K562 (cell line): ENCODE data around the gene NSUN3. TPM values are rescaled to one million over a fixed set of nuclear protein-coding genes. Genes with fewer than 3 reads are reported as not detected.

Experiments used
- ATAC-seq: fragments of 200-7000 bp; cut with Tn5 transposase; 3 replicates; pipeline ENCODE4 v1.9.1; 2020; ENCODE audit warnings: moderate library complexity
- BruUV-seq: library from RNA; stranded (reverse); fragments of 400-500 nt; replicated peaks from 2 replicates; lab custom pipeline; 2021; lab: Mats Ljungman, UMichigan
- CTCF ChIA-PET: fragments of 300-600 bp; formaldehyde crosslinking; extraction: SDS; loops from one replicate; lab custom pipeline; 2021; ENCODE audit warnings: low intra/inter-chr PET ratio; lab: Yijun Ruan, JAX
- POLR2A ChIA-PET: fragments of 300-600, 350-650 bp; sonication (Branson Sonifier 250); formaldehyde crosslinking; extraction: SDS; loops from one replicate; lab custom pipeline; 2021; ENCODE audit warnings: antibody characterized with exemption, inconsistent platforms; lab: Yijun Ruan, JAX
- DNase-seq, 4 experiments: peaks; one replicate each; pipeline versions ENCODE4 v3.0.0 to v3.0.0-alpha.2; 2011 to 2018; ENCODE audit warnings: low spot score in 3 of 4, mixed read lengths in 3 of 4; ENCODE audit errors: extremely low read depth in 1 of 4
- FAIRE-seq: peaks from 2 replicates; lab custom pipeline; 2011; peaks lifted over from hg19 to GRCh38; lab: Jason Lieb, UNC
- H2AFZ ChIP-seq: 2 replicates; pipeline ENCODE4 v1.6.0; 2011; ENCODE audit warnings: low read depth, low read length, control low read depth, inconsistent platforms
- H3K27ac ChIP-seq: fragments of 200-600 bp; 3 replicates; pipeline ENCODE4 v1.8.0; 2011; ENCODE audit warnings: low read depth, mild to moderate bottlenecking, control low read depth, inconsistent platforms, low read length, moderate library complexity, mixed read lengths; ENCODE audit errors: extremely low read depth
- H3K27me3 ChIP-seq, 2 experiments: fragments of 300-600 bp in 1 of 2; 2 replicates in 1 of 2; 3 replicates in 1 of 2; pipeline versions ENCODE4 v1.6.0 to v1.8.0; 2011; ENCODE audit warnings: inconsistent platforms in 2 of 2, low read length in 2 of 2, mild to moderate bottlenecking in 1 of 2, mixed read lengths in 1 of 2, moderate library complexity in 1 of 2; ENCODE audit not compliant: control insufficient read depth in 2 of 2, insufficient read depth in 2 of 2
- H3K36me3 ChIP-seq: fragments of 300-600 bp; 3 replicates; pipeline ENCODE4 v1.8.0; 2011; ENCODE audit warnings: mild to moderate bottlenecking, low read length, inconsistent platforms; ENCODE audit not compliant: control insufficient read depth, insufficient read depth
- H3K4me1 ChIP-seq, 2 experiments: fragments of 200-600 bp in 1 of 2; replicated peaks in 1 of 2; 2 replicates in 1 of 2; 3 replicates in 1 of 2; pipeline versions ENCODE4 v1.5.1 to v1.8.0; 2011; ENCODE audit warnings: inconsistent platforms in 2 of 2, low read length in 2 of 2, mild to moderate bottlenecking in 1 of 2, mixed read lengths in 1 of 2, moderate library complexity in 1 of 2; ENCODE audit not compliant: control insufficient read depth in 2 of 2, insufficient read depth in 2 of 2
- H3K4me2 ChIP-seq: 2 replicates; pipeline ENCODE4 v1.6.1; 2011; ENCODE audit warnings: low read length, control low read depth, inconsistent platforms, mixed read lengths; ENCODE audit not compliant: insufficient read depth
- H3K4me3 ChIP-seq: fragments of 200-600 bp; sonication (generic), shearing (Covaris generic); 2 replicates; pipeline ENCODE4 v1.5.1; 2016; ENCODE audit warnings: control low read depth, inconsistent platforms
- H3K79me2 ChIP-seq: fragments of 200-600 bp; 3 replicates; pipeline ENCODE4 v1.8.0; 2011; ENCODE audit warnings: low read length, inconsistent platforms; ENCODE audit not compliant: control insufficient read depth, insufficient read depth
- H3K9ac ChIP-seq, 2 experiments: 2 replicates each; pipeline versions ENCODE4 v1.6.0 to v1.6.1; 2011; ENCODE audit warnings: low read depth in 2 of 2, low read length in 2 of 2, control low read depth in 1 of 2, inconsistent platforms in 1 of 2, mild to moderate bottlenecking in 1 of 2, mixed read lengths in 1 of 2; ENCODE audit not compliant: insufficient read depth in 1 of 2
- H3K9me1 ChIP-seq: one replicate; pipeline ENCODE4 v1.6.0; 2011; ENCODE audit warnings: inconsistent platforms, mild to moderate bottlenecking, low read length, moderate library complexity; ENCODE audit not compliant: control insufficient read depth, insufficient read depth
- H3K9me3 ChIP-seq: replicated peaks from 2 replicates; pipeline ENCODE4 v1.5.1; 2011; ENCODE audit warnings: low read depth, low read length, inconsistent platforms; ENCODE audit not compliant: control insufficient read depth, insufficient read depth
- H4K20me1 ChIP-seq: replicated peaks from 2 replicates; pipeline ENCODE4 v1.6.1; 2011; ENCODE audit warnings: low read length, inconsistent platforms, mixed read lengths; ENCODE audit not compliant: control insufficient read depth, insufficient read depth
- CBX8 ChIP-seq: fragments of 200-600 bp; sonication (generic); IDR thresholded peaks from 2 replicates; pipeline ENCODE4 v1.6.1; 2012; ENCODE audit warnings: borderline replicate concordance, mixed run types, low read depth, mild to moderate bottlenecking, moderate library complexity, mixed read lengths, low read length, control low read depth, inconsistent platforms; ENCODE audit not compliant: poor library complexity, severe bottlenecking; ENCODE audit errors: extremely low read depth
- CEBPB ChIP-seq: fragments of 450-650 bp; IDR thresholded peaks from 2 replicates; pipeline ENCODE4 v1.6.1; 2016; ENCODE audit warnings: missing genetic modification characterization, missing compliant biosample characterization
- CEBPG ChIP-seq, 3 experiments: fragments of 200-800 bp in 1 of 3; sonication (Bioruptor generic) in 1 of 3; sonication (generic) in 1 of 3; formaldehyde crosslinking in 1 of 3; IDR thresholded peaks in 2 of 3; conservative IDR thresholded peaks in 1 of 3; 2 replicates each; pipeline versions ENCODE4 v1.6.1 to v1.8.0; 2016 to 2022; ENCODE audit warnings: missing compliant biosample characterization in 2 of 3, missing genetic modification characterization in 2 of 3, mild to moderate bottlenecking in 1 of 3, missing genetic modification reagents in 1 of 3
- HCFC1 ChIP-seq: IDR thresholded peaks from 2 replicates; pipeline ENCODE4 v1.6.1; 2012; ENCODE audit warnings: low read depth, low read length, improper control_type of control experiment
- MAFK ChIP-seq: IDR thresholded peaks from 2 replicates; pipeline ENCODE4 v1.6.1; 2011; ENCODE audit warnings: low read length, improper control_type of control experiment
- ZFPM2 ChIP-seq: fragments of 250-450 bp; sonication (Bioruptor Pico); IDR thresholded peaks from 2 replicates; pipeline ENCODE4 v1.5.1; 2022; ENCODE audit warnings: mild to moderate bottlenecking
- ZNF512 ChIP-seq: IDR thresholded peaks from 2 replicates; pipeline ENCODE4 v1.6.1; 2016; ENCODE audit warnings: missing genetic modification characterization, missing compliant biosample characterization
- WGBS: fragments of 100-300 bp; shearing (Covaris generic); methylation state at CpG from one replicate; pipeline ENCODE4 v1.1.6; 2016; ENCODE audit warnings: low coverage, mixed read lengths; ENCODE audit not compliant: insufficient coverage; ENCODE audit errors: missing lambda C conversion rate; 5-methylcytosine and 5-hydroxymethylcytosine counted together
- in situ Hi-C: fragments of 300-500 bp; cut with MboI; formaldehyde crosslinking; loops from 4 replicates; pipeline ENCODE4 v1.15.0; 2018; ENCODE audit warnings: inconsistent platforms, mixed read lengths
- intact Hi-C: fragments of 100-400 bp; cut with micrococcal nuclease; formaldehyde crosslinking; loops from 2 replicates; pipeline ENCODE4 v1.14.2; 2022
- polyA plus RNA-seq, 8 experiments: library from polyadenylated mRNA; depleted of rRNA in 4 of 8; stranded (reverse) in 5 of 8; unstranded in 3 of 8; fragments of >200 nt; fragmentation: Nextera tagmentation in 2 of 8; fragmentation: Illumina TruSeq in 1 of 8; extraction: Ambion mirVana in 2 of 8; extraction: Trizol in 1 of 8; gene quantifications; 2 replicates each; pipeline versions ENCODE4 v1.2.1 to v1.2.3, GENCODE V29; 2011 to 2014; ENCODE audit warnings: inconsistent platforms in 1 of 8, missing spikeins in 1 of 8
- total RNA-seq, 7 experiments: library from RNA; depleted of rRNA in 6 of 7; stranded (reverse); fragments of >200 nt in 6 of 7; fragmentation: Illumina TruSeq in 2 of 7; extraction: Trizol in 2 of 7; gene quantifications; 2 replicates each; pipeline versions ENCODE4 v1.2.1 to v1.2.3, GENCODE V29; 2011 to 2021; ENCODE audit warnings: low replicate concordance in 1 of 7

Gene NSUN3
- total and polyA plus RNA-seq, 9 of the 15 experiments (the other 6 are each of a cell fraction or from before 2014, with no cell fraction given) = 4.4 to 12.3 (median 7.6) TPM

GRCh38 chr3:94117729-94118128 lies 54.9 kb downstream of the NSUN3 start:
- DNase-seq = no peak
- H4K20me1 ChIP-seq = no peaks in the 10 kb centered on the region
- H3K4me2 ChIP-seq = no peak overlapping the region
- no peaks in the 10 kb centered on the region for H3K27me3 ChIP-seq
- FAIRE-seq = no peak
- BruUV-seq = no TSS peak
- no peaks in the 10 kb centered on the region for H3K36me3 ChIP-seq
- POLR2A ChIA-PET = no interaction called here
- H3K9ac ChIP-seq = no peak overlapping the region
- 100% methylated on average over 2 of the region's 2 CpGs for WGBS
- H3K9me1 ChIP-seq = no peaks in the 10 kb centered on the region
- no peak overlapping the region for H3K27ac ChIP-seq
- H3K9me3 ChIP-seq = no peaks in the 10 kb centered on the region
- TF ChIP-seq CEBPG (CRISPR knock-in tag; IDR thresholded peaks at IDR 0.05) (no peak), CEBPG (tag; conservative IDR thresholded peaks at IDR 0.05 in 1 of 2, IDR thresholded peaks at IDR 0.05 in 1 of 2) (peak in 1 of 2 experiments; percentile 51; a peak in 1 of 4 replicates), CBX8 (no peak), MAFK (no peak), ZFPM2 (CRISPR knock-in tag) (no peak), HCFC1 (no peak), ZNF512 (tag) (no peak), CEBPB (tag) (peak; percentile 74)
- TF ChIP-seq, all 486 proteins: peak for 2
- CTCF ChIA-PET = no interaction called here
- no peaks in the 10 kb centered on the region for H3K79me2 ChIP-seq
- no peak overlapping the region for H2AFZ ChIP-seq
- H3K4me1 ChIP-seq = no peaks in the 10 kb centered on the region
- no peak overlapping the region for H3K4me3 ChIP-seq
- intact Hi-C loops (loop anchor here (5.0 kb wide), 1 partner anchor 115 kb away; no protein-coding TSS in a partner anchor), in situ Hi-C loops (no loop called here)
- no peak for ATAC-seq
